NCI-H748 (cell line): ENCODE data around the gene CNBD2.
"Not testable (repeated sequence)": the region's sequence is repeated elsewhere in the genome, so short reads cannot be mapped to it uniquely, and the experiment has no call there.

ENCODE experiments used
- DNase-seq: peaks from one replicate; lab custom pipeline; 2025; ENCODE audit not compliant: unreplicated experiment; lab: John Stamatoyannopoulos, UW

The CNBD2 gene

DNA sequence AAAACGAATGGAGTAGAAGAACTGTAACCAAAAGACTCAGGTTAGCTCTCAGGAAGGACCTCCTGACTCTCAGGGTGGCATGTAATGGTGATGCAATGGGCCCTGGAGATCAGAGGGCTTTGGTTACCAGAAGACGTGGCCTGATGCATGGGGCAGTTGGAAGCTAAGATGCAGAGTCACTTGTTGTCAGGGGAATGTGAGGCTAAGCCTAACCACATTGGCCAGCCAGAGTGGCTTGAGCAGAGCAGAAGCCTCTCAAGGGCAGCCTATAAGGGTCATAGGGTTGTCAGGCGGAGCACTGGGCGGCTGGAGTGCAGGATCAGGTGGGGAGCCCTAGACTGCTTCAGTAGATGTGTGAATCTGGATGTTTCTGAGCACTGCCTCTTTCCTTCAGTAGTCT, 5.9 kb downstream of the CNBD2 start:
- no peak for DNase-seq

DNA sequence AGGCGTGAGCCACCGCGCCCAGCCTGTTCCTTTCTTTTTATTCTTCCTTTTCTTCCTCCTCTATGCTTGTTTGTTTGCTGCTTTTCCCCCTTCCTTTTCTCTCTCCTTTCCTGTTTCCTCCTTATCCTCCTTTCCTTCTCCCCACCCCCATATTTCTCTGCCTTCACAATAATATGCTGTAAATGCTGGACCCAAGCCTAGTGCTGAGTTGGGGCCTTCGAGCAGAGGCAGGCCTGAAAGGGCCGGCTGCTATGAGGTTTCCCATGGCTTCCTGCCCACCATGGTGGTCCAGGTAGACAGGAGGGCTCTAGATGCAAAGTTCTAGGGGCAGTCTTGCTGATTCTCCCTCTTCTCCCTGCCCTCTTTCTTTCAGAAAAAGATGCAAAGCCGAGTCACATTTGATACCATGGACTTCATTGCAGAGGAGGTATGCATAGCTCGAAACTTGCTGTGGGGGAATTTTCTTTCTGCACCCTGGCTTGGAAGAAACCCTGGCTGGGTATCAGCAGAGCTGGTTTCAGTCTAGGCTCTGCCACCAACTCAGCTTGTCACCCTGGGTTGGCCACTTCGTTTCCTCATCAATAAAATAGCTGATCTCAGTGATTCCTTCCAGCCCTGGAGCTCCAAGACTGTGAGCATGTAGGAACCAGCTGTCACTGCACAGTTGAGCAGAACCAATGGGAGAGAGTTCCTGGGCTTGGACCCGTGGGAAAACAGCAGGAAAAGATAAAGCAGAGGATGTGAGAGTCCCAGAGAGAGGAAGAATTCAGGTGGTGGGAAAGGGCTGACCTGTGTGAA, 7.4 kb downstream of the CNBD2 start:
- DNase-seq, result no peak

- no peak for DNase-seq
Measured at GRCh38 chr20:35978041-35978513, 9.7 kb downstream of the CNBD2 start.

- no peak for DNase-seq
Measured at GRCh38 chr20:35979544-35979943, 11.2 kb downstream of the CNBD2 start.

- no peak for DNase-seq
Measured at GRCh38 chr20:35981969-35982368, 13.6 kb downstream of the CNBD2 start.

- DNase-seq, result no peak
Measured at GRCh38 chr20:35984382-35984781, 16.0 kb downstream of the CNBD2 start.

DNA sequence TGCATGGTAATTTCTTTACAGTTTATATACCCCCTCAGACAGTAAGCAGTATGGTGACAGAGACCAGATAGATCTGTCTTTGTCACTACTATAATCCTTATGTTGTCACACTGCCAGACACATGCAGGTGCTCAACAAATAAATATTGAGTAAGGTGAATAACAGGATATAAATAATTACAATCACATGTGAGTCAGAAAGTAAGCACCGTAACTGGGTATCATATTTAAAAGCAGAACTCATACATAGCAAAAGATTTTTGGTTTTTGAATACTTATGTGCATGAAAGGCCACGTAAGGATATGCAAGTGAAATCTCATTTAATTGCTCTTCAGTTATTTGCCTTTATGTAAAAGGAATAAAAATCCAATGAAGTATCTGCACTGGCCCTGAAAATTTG, 17.4 kb downstream of the CNBD2 start:
- no peak for DNase-seq

DNA sequence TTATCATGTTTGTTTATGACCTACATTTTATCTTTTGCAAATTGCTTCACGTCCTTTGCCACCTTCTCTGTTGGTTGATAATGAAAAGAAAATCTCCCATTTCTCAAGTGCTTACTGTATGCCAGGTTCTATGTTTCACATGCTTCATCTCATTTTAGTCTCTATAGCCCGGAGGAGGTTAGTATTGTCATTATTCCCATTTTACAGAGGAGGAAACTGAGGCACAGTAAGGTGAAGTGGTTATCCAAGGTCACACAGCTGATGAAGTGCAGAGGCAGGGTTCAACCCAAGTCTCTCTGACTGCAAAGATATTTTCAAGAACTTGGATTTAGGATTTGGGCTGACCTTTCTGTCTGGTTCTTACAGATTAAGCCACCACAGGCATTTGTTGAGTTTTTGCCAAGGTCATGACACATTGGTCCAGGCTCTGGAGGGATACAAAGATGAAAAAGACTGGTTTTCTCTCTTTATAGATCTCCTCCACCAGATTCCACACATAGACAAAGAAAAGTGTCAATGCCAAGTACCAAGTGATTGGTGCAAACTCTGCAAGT, 20.6 kb downstream of the CNBD2 start:
- DNase-seq, result no peak

DNA sequence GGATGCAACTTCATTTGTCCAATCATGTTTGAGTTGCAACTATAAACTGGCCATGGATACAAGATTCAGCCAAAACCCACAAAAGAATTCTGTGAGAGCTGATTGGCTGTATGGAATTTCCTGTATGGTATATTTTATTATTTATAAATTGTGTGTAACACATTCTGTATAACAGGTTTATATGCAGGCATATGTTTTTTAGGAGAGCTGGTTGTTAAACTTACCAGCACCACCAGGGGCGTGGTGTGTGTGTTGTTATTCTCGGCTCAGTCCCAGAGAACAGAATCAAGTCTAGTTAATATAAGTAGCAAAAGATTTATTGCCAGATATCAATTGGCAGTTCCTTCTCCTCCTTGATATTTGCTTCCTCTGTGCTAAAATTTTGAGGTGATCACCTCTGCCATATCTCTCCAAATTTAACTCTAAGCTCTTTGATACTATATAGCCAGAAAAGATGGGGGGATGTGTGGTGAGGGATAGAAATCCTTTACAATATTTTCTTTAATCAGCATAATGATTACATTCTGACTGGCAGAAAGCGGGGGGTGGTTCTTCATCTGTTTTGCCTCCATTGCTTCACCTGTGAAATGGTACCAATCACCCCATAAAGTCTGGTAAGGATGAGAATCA, 22.9 kb downstream of the CNBD2 start:
- DNase-seq, result no peak

GRCh38 chr20:35992713-35993335, 24.4 kb downstream of the CNBD2 start:
- peak; percentile 62 for DNase-seq

DNA sequence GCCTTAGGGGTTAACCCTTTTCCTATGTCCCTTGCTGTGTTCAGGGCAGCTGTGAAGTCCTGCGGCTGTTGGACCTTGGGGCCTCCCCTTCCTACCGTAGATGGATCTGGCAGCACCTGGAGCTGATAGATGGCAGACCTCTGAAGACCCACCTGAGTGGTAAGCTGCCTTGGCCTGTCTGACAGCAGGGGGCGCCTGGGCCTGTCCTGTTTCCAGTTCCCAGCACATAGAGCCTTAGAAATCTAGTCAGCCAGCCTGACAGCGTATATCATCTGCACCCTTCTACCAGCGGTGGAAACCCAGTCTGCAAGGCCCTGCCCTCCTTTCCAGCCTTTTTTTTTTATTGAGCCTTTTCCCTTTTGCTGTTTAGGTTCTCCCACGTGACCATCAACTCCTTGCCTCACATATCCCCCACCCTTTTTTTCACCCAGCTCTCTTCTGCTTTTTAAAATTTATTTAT, 26.6 kb downstream of the CNBD2 start:
- peak; percentile 85 for DNase-seq

- DNase-seq, result not testable (repeated sequence)
Measured at GRCh38 chr20:35996492-35996891, 28.1 kb downstream of the CNBD2 start.

- DNase-seq, result not testable (repeated sequence)
Measured at GRCh38 chr20:36001331-36001730, 32.9 kb downstream of the CNBD2 start.

- no peak for DNase-seq
Measured at GRCh38 chr20:36002855-36003254, 34.5 kb downstream of the CNBD2 start.

DNA sequence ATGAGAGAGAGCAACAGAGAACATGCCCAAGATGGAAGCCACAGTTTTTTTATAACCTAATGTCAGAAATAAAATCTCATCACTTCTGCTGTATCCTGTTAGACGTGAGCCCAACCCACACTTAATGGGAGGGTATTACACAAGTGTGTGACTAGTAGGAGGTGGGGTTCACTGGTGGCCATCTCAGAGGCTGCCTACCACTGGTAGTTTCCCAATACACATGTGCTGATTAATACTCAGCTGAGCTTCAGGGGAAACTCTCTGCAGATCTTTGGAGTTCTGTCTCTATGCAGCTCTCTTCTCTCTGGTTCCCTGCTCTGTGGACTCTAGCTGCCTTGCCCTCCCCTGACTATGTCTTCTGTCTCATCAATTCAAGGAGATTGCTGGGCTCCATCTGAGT, 35.7 kb downstream of the CNBD2 start:
- no peak for DNase-seq

- DNase-seq, result no peak
Measured at GRCh38 chr20:36008461-36009035, 40.2 kb downstream of the CNBD2 start.

- DNase-seq, result no peak
Measured at GRCh38 chr20:36010076-36010475, 41.7 kb downstream of the CNBD2 start.

- no peak for DNase-seq
Measured at GRCh38 chr20:36010825-36011224, 42.4 kb downstream of the CNBD2 start.

- no peak for DNase-seq
Measured at GRCh38 chr20:36015806-36016403, 47.5 kb downstream of the CNBD2 start.

GRCh38 chr20:36017048-36017951, 48.9 kb downstream of the CNBD2 start:
- DNase-seq, result no peak
